Glutamatergic neuron (in vitro differentiated cells): Measurements from ENCODE around the gene DOCK9. TPM values are rescaled to one million over a fixed set of nuclear protein-coding genes. Genes with fewer than 3 reads are reported as not detected.

ENCODE experiments used
- DNase-seq: peaks from one replicate; pipeline ENCODE4 v3.0.0; 2022
- H3K27ac Mint-ChIP-seq: one replicate; pipeline ENCODE4 v1.8.0; 2020; ENCODE audit warnings: mild to moderate bottlenecking, mixed read lengths, inconsistent platforms; ENCODE audit not compliant: unreplicated experiment
- H3K27me3 Mint-ChIP-seq: one replicate; pipeline ENCODE4 v1.8.0; 2020; ENCODE audit warnings: mild to moderate bottlenecking, moderate library complexity, mixed read lengths, inconsistent platforms; ENCODE audit not compliant: unreplicated experiment
- H3K36me3 Mint-ChIP-seq: one replicate; pipeline ENCODE4 v1.8.0; 2020; ENCODE audit warnings: mild to moderate bottlenecking, mixed read lengths, inconsistent platforms; ENCODE audit not compliant: unreplicated experiment
- H3K4me1 Mint-ChIP-seq: one replicate; pipeline ENCODE4 v1.8.0; 2020; ENCODE audit warnings: mild to moderate bottlenecking, low read depth, mixed read lengths, inconsistent platforms; ENCODE audit not compliant: unreplicated experiment
- H3K4me3 Mint-ChIP-seq: one replicate; pipeline ENCODE4 v1.8.0; 2020; ENCODE audit warnings: mild to moderate bottlenecking, mixed read lengths, inconsistent platforms; ENCODE audit not compliant: unreplicated experiment
- H3K9me3 Mint-ChIP-seq: one replicate; pipeline ENCODE4 v1.8.0; 2020; ENCODE audit warnings: mild to moderate bottlenecking, moderate library complexity, mixed read lengths, inconsistent platforms; ENCODE audit not compliant: unreplicated experiment
- CTCF ChIP-seq: fragments of 200-600 bp; sonication (generic); IDR thresholded peaks from one replicate; pipeline ENCODE4 v1.5.0; 2021; ENCODE audit not compliant: partially characterized antibody, unreplicated experiment
- total RNA-seq: library from RNA; stranded (reverse); fragmentation: NEBNext Ultra II Directional; extraction: Animal tissue kit (Norgen Biotek cat#: 25700); gene quantifications from one replicate; pipeline ENCODE4 v1.2.1, GENCODE V29; 2021; ENCODE audit not compliant: unreplicated experiment

Gene DOCK9
- total RNA-seq, 1 donor from 2014 or later = 4.5 TPM

GRCh38 chr13:98892821-98893220 lies 85.0 kb downstream of the DOCK9 start:
- TF ChIP-seq CTCF = no peak
- no peak for DNase-seq
- H3K27me3 Mint-ChIP-seq = peaks cover 4% of the 10 kb centered on the region
- H3K4me3 Mint-ChIP-seq = no peak overlapping the region
- no peaks in the 10 kb centered on the region for H3K4me1 Mint-ChIP-seq
- no peaks in the 10 kb centered on the region for H3K9me3 Mint-ChIP-seq
- H3K27ac Mint-ChIP-seq = no peak overlapping the region
- H3K36me3 Mint-ChIP-seq = no peaks in the 10 kb centered on the region

GRCh38 chr13:98892077-98892476 lies 85.8 kb downstream of the DOCK9 start:
- Mint-ChIP-seq H3K27me3 (peaks cover 3% of the 10 kb centered on the region), H3K36me3 (no peaks in the 10 kb centered on the region), H3K9me3 (no peaks in the 10 kb centered on the region), H3K4me1 (no peaks in the 10 kb centered on the region), H3K4me3 (no peak overlapping the region), H3K27ac (no peak overlapping the region)
- DNase-seq = no peak
- TF ChIP-seq CTCF = no peak

GRCh38 chr13:98890925-98891324 lies 86.9 kb downstream of the DOCK9 start:
- Mint-ChIP-seq H3K4me3 (no peak overlapping the region), H3K4me1 (no peaks in the 10 kb centered on the region), H3K27me3 (peaks cover 2% of the 10 kb centered on the region), H3K36me3 (no peaks in the 10 kb centered on the region), H3K9me3 (peaks cover 1% of the 10 kb centered on the region), H3K27ac (no peak overlapping the region)
- no peak for DNase-seq
- no peak for TF ChIP-seq CTCF

GRCh38 chr13:98890186-98890585 lies 87.7 kb downstream of the DOCK9 start:
- H3K27me3 Mint-ChIP-seq = peaks cover 2% of the 10 kb centered on the region
- H3K27ac Mint-ChIP-seq = no peak overlapping the region
- no peak overlapping the region for H3K4me3 Mint-ChIP-seq
- no peaks in the 10 kb centered on the region for H3K36me3 Mint-ChIP-seq
- H3K4me1 Mint-ChIP-seq = no peaks in the 10 kb centered on the region
- peaks cover 1% of the 10 kb centered on the region for H3K9me3 Mint-ChIP-seq
- DNase-seq = no peak
- TF ChIP-seq CTCF = no peak

- Mint-ChIP-seq H3K27ac (no peak overlapping the region), H3K27me3 (peaks cover 2% of the 10 kb centered on the region), H3K4me1 (no peaks in the 10 kb centered on the region), H3K4me3 (no peak overlapping the region), H3K36me3 (no peaks in the 10 kb centered on the region), H3K9me3 (peaks cover 1% of the 10 kb centered on the region)
- no peak for TF ChIP-seq CTCF
- no peak for DNase-seq
Observed at GRCh38 chr13:98889419-98890085, 88.3 kb downstream of the DOCK9 start.
